Measurements from ENCODE around the gene OR10A4.

GRCh38 chr11:6898911-6899310 is 22.5 kb downstream of the OR10A4 start:
- TF ChIP-seq CTCF (IDR thresholded peaks at IDR 0.05; ENCODE audit: borderline replicate concordance, extremely low read depth, low read length, poor library complexity, severe bottlenecking) = no peak
- no peak for TF ChIP-seq EZH2 (IDR thresholded peaks at IDR 0.05; ENCODE audit: borderline replicate concordance, low read depth, low read length, severe bottlenecking)
